A549 (cell line): ENCODE results near the gene SAYSD1. TPM values are rescaled to one million over a fixed set of nuclear protein-coding genes. Genes with fewer than 3 reads are reported as not detected.

Experiments used
- ATAC-seq, 2 experiments: fragments of 200-7000 bp in 1 of 2; fragments of >200 bp in 1 of 2; cut with Nextera tagmentation in 1 of 2; cut with Tn5 transposase in 1 of 2; 3 replicates each; pipeline versions ENCODE4 v1.8.0 to v1.9.1; 2018 to 2020; ENCODE audit warnings: mild to moderate bottlenecking in 1 of 2, moderate library complexity in 1 of 2
- CTCF ChIA-PET: fragments of 300-600 bp; sonication (Branson Sonifier 250); formaldehyde crosslinking; extraction: SDS; loops from one replicate; lab custom pipeline; 2021; ENCODE audit warnings: antibody characterized with exemption, inconsistent platforms; lab: Yijun Ruan, JAX
- POLR2A ChIA-PET: fragments of 350-600 bp; formaldehyde crosslinking; extraction: SDS; loops from one replicate; lab custom pipeline; 2021; ENCODE audit warnings: antibody characterized with exemption, inconsistent platforms; lab: Yijun Ruan, JAX
- DNase-seq, 2 experiments: peaks; one replicate each; pipeline versions ENCODE4 v3.0.0 to v3.0.0-alpha.2; 2011 to 2016; ENCODE audit warnings: low read depth in 1 of 2, low spot score in 1 of 2
- FAIRE-seq: peaks from 2 replicates; lab custom pipeline; 2011; peaks lifted over from hg19 to GRCh38; lab: Jason Lieb, UNC
- H3K27ac ChIP-seq, 2 experiments: fragments of >200 bp; sonication (Bioruptor Twin); formaldehyde crosslinking; 3 replicates each; pipeline ENCODE4 v1.5.1; 2016 to 2017
- H3K4me1 ChIP-seq: fragments of >200 bp; sonication (Bioruptor Twin); formaldehyde crosslinking; 3 replicates; pipeline ENCODE4 v1.6.1; 2016
- H3K4me2 ChIP-seq: fragments of >200 bp; sonication (Bioruptor Twin); formaldehyde crosslinking; 3 replicates; pipeline ENCODE4 v1.6.1; 2016
- H3K4me3 ChIP-seq: fragments of >200 bp; sonication (Bioruptor Twin); formaldehyde crosslinking; 3 replicates; pipeline ENCODE4 v1.5.1; 2016
- H3K9me3 ChIP-seq: fragments of >200 bp; sonication (Bioruptor Twin); formaldehyde crosslinking; 3 replicates; pipeline ENCODE4 v1.6.1; 2016
- CBX2 ChIP-seq: fragments of 200-600 bp; sonication (generic); IDR thresholded peaks from 2 replicates; pipeline ENCODE4 v1.6.1; 2016; ENCODE audit warnings: low read depth, mild to moderate bottlenecking, borderline replicate concordance
- CEBPB ChIP-seq, 2 experiments: fragments of >200 bp in 1 of 2; sonication (Bioruptor Twin) in 1 of 2; formaldehyde crosslinking in 1 of 2; IDR thresholded peaks; 2 replicates each; pipeline ENCODE4 v1.6.1; 2012 to 2016
- CHD2 ChIP-seq: fragments of 150-350 bp; IDR thresholded peaks from 2 replicates; pipeline ENCODE4 v1.6.1; 2014; ENCODE audit warnings: low read length; ENCODE audit not compliant: partially characterized antibody
- CHD4 ChIP-seq: fragments of 200-600 bp; sonication (generic); IDR thresholded peaks from 2 replicates; pipeline ENCODE4 v1.6.1; 2016; ENCODE audit warnings: antibody characterized with exemption, mild to moderate bottlenecking, borderline replicate concordance
- EHF ChIP-seq: fragments of 250-450 bp; sonication (Bioruptor Pico); IDR thresholded peaks from 2 replicates; pipeline ENCODE4 v1.5.0; 2020; ENCODE audit warnings: mild to moderate bottlenecking
- ELK1 ChIP-seq: fragments of 150-350 bp; IDR thresholded peaks from 2 replicates; pipeline ENCODE4 v1.6.1; 2014; ENCODE audit warnings: low read depth, mild to moderate bottlenecking, low read length
- FOXS1 ChIP-seq: fragments of 250-450 bp; sonication (Bioruptor Pico); IDR thresholded peaks from 2 replicates; pipeline ENCODE4 v1.5.0; 2020; ENCODE audit warnings: mild to moderate bottlenecking, moderate library complexity
- HDAC2 ChIP-seq: fragments of 200-600 bp; sonication (generic); IDR thresholded peaks from 2 replicates; pipeline ENCODE4 v1.6.1; 2016
- HES2 ChIP-seq: fragments of >200 bp; sonication (Bioruptor Twin); formaldehyde crosslinking; IDR thresholded peaks from 2 replicates; pipeline ENCODE4 v1.6.1; 2016
- HOXA7 ChIP-seq: fragments of 250-450 bp; sonication (Bioruptor Pico); IDR thresholded peaks from 2 replicates; pipeline ENCODE4 v1.5.0; 2020; ENCODE audit warnings: mild to moderate bottlenecking, moderate library complexity
- JUNB ChIP-seq: fragments of >200 bp; sonication (Bioruptor Twin); formaldehyde crosslinking; IDR thresholded peaks from 2 replicates; pipeline ENCODE4 v1.6.1; 2016
- KDM1A ChIP-seq: fragments of 200-600 bp; sonication (generic); IDR thresholded peaks from 2 replicates; pipeline ENCODE4 v1.6.1; 2016; ENCODE audit warnings: low read depth, mild to moderate bottlenecking
- MAX ChIP-seq: IDR thresholded peaks from 2 replicates; pipeline ENCODE4 v1.6.1; 2012
- MAZ ChIP-seq: fragments of 150-350 bp; IDR thresholded peaks from 2 replicates; pipeline ENCODE4 v1.6.1; 2014; ENCODE audit warnings: antibody characterized with exemption, low read depth, low read length, borderline replicate concordance
- MYC ChIP-seq: IDR thresholded peaks from 2 replicates; pipeline ENCODE4 v1.6.1; 2012; ENCODE audit warnings: mild to moderate bottlenecking, inconsistent platforms, low read length, improper control_type of control experiment, borderline replicate concordance
- NPAS2 ChIP-seq: fragments of 250-450 bp; sonication (Bioruptor Pico); IDR thresholded peaks from 2 replicates; pipeline ENCODE4 v1.8.0; 2022; ENCODE audit warnings: mild to moderate bottlenecking, moderate library complexity, borderline replicate concordance
- POLR2AphosphoS2 ChIP-seq: conservative IDR thresholded peaks from 2 replicates; pipeline ENCODE4 v1.6.1; 2012; ENCODE audit warnings: low read length, improper control_type of control experiment, inconsistent platforms
- RCOR1 ChIP-seq: fragments of 150-350 bp; IDR thresholded peaks from 2 replicates; pipeline ENCODE4 v1.6.1; 2014; ENCODE audit warnings: antibody characterized with exemption, low read length, low read depth
- USF2 ChIP-seq: fragments of 450-650 bp; IDR thresholded peaks from 2 replicates; pipeline ENCODE4 v1.6.1; 2014; ENCODE audit warnings: antibody characterized with exemption
- ZFP36 ChIP-seq: fragments of 450-650 bp; IDR thresholded peaks from 2 replicates; pipeline ENCODE4 v1.6.1; 2014; ENCODE audit warnings: borderline replicate concordance; ENCODE audit not compliant: partially characterized antibody
- WGBS: methylation state at CpG from one replicate; pipeline ENCODE4 v1.1.6; 2017; ENCODE audit errors: missing lambda C conversion rate; 5-methylcytosine and 5-hydroxymethylcytosine counted together
- polyA plus RNA-seq, 4 experiments: library from polyadenylated mRNA; depleted of rRNA in 3 of 4; stranded (reverse); fragments of >200 nt; fragmentation: RNase III in 1 of 4; extraction: RNeasy Plus Mini Kit Qiagen cat#74134 plus additional on column Dnase treatment in 1 of 4; gene quantifications; 2 replicates in 3 of 4; 3 replicates in 1 of 4; pipeline ENCODE4 v1.2.3, GENCODE V29; 2011 to 2017
- TF ChIP-seq, protein P1 (sequence below): fragments of >200 bp; sonication (Bioruptor Twin); formaldehyde crosslinking; IDR thresholded peaks from 3 replicates; pipeline ENCODE4 v1.6.1; 2016
- TF ChIP-seq, protein P2 (sequence below): IDR thresholded peaks from 2 replicates; pipeline ENCODE4 v1.6.1; 2012; ENCODE audit warnings: low read depth, borderline replicate concordance

Gene SAYSD1
- polyA plus RNA-seq, 2 of the 4 experiments (the other 2 are of a cell fraction): 8.1 to 15.6 TPM

- TF ChIP-seq USF2: no peak
- TF ChIP-seq FOXS1: no peak
- TF ChIP-seq, all 56 proteins: peak for 0
These were observed 31.8 kb downstream of the SAYSD1 start (continued) for GRCh38 chr6:39083231-39083634.

GRCh38 chr6:39082310-39082709, 32.7 kb downstream of the SAYSD1 start:
- 53% methylated on average over 8 of the region's 8 CpGs for WGBS
- FAIRE-seq (no peak), ATAC-seq (no peak), DNase-seq (no peak)
- Histone ChIP-seq H3K27ac (no peak overlapping the region), H3K9me3 (no peaks in the 10 kb centered on the region), H3K4me1 (no peaks in the 10 kb centered on the region), H3K4me3 (no peak overlapping the region), H3K4me2 (no peak overlapping the region)
- ChIA-PET POLR2A (no interaction called here), CTCF (no interaction called here)
- no peak for TF ChIP-seq MYC
- TF ChIP-seq EHF (CRISPR knock-in tag): no peak
- TF ChIP-seq, protein P1, sequence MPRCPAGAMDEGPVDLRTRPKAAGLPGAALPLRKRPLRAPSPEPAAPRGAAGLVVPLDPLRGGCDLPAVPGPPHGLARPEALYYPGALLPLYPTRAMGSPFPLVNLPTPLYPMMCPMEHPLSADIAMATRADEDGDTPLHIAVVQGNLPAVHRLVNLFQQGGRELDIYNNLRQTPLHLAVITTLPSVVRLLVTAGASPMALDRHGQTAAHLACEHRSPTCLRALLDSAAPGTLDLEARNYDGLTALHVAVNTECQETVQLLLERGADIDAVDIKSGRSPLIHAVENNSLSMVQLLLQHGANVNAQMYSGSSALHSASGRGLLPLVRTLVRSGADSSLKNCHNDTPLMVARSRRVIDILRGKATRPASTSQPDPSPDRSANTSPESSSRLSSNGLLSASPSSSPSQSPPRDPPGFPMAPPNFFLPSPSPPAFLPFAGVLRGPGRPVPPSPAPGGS: no peak
- TF ChIP-seq ZFP36: no peak
- TF ChIP-seq MAZ: no peak
- TF ChIP-seq HDAC2: no peak
- TF ChIP-seq RCOR1: no peak
- TF ChIP-seq MAX: no peak
- no peak for TF ChIP-seq HOXA7 (CRISPR knock-in tag)
- TF ChIP-seq, protein P2, sequence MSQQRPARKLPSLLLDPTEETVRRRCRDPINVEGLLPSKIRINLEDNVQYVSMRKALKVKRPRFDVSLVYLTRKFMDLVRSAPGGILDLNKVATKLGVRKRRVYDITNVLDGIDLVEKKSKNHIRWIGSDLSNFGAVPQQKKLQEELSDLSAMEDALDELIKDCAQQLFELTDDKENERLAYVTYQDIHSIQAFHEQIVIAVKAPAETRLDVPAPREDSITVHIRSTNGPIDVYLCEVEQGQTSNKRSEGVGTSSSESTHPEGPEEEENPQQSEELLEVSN: no peak
- no peak for TF ChIP-seq ELK1
- no peak for TF ChIP-seq JUNB
- no peak for TF ChIP-seq CHD4

GRCh38 chr6:39080246-39080875, 34.6 kb downstream of the SAYSD1 start:
- FAIRE-seq: no peak
- no peak for DNase-seq
- 50% methylated on average over 2 of the region's 5 CpGs for WGBS

More at GRCh38 chr6:39080246-39080875, 34.6 kb downstream of the SAYSD1 start:
- H3K4me3 ChIP-seq: no peak overlapping the region
- H3K9me3 ChIP-seq: no peaks in the 10 kb centered on the region
- no peak overlapping the region for H3K4me2 ChIP-seq
- ATAC-seq: no peak
- no peak overlapping the region for H3K27ac ChIP-seq
- POLR2A ChIA-PET: no interaction called here
- no peaks in the 10 kb centered on the region for H3K4me1 ChIP-seq
- TF ChIP-seq POLR2AphosphoS2 (no peak), HES2 (no peak), CBX2 (no peak), NPAS2 (no peak), FOXS1 (no peak), CHD2 (no peak), KDM1A (no peak), CEBPB (IDR thresholded peaks at IDR 0.05) (no peak), HDAC2 (no peak)
- TF ChIP-seq, protein P1: no peak
- TF ChIP-seq, protein P2: no peak
- CTCF ChIA-PET: no interaction called here
